AG10803 (cell line): ENCODE measurements around the gene PRKCB.

Experiments
- DNase-seq: peaks from one replicate; pipeline ENCODE4 v3.0.0; 2010; ENCODE audit warnings: low read depth
- H3K4me3 ChIP-seq: 2 replicates; pipeline ENCODE4 v1.5.1; 2011; ENCODE audit warnings: mild to moderate bottlenecking, low read length, control low read depth
- CTCF ChIP-seq: conservative IDR thresholded peaks from 2 replicates; pipeline ENCODE4 v1.5.1; 2011; ENCODE audit warnings: mild to moderate bottlenecking, low read length, control low read depth, inconsistent platforms

The PRKCB gene

GRCh38 chr16:24262816-24263215 is 427.0 kb downstream of the PRKCB start:
- H3K4me3 ChIP-seq: no peak overlapping the region
- no peak for DNase-seq
- no peak for TF ChIP-seq CTCF
